ENCODE measurements around the gene EEF1B2.
"Not testable (repeated sequence)": the region's sequence is repeated elsewhere in the genome, so short reads cannot be mapped to it uniquely, and the experiment has no call there.

EEF1B2 gene

DNA sequence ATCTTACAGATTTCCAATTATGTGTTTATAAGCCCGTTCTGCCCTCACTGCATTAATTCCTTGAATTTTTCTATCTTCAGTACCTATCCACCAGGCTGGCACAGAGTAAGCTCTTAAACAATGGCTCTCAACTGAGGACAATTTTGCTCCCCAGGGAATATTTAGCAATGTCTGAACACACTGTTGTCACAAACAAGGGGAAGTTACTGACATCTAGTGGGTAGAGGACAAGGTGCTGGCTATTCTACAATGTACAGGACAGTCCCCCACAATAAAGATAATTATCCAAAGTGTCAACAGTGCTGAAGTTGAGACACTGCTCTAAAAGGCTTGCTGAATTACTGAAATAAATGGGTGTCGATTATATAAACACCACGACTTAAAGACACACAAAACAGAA is 5.5 kb upstream of the EEF1B2 start:
- TF ChIP-seq POLR2A (IDR thresholded peaks at IDR 0.05; ENCODE audit: low read depth, low read length) = no peak
- no peak for FAIRE-seq
- no peak for DNase-seq (ENCODE audit: insufficient read length, low spot score)

DNA sequence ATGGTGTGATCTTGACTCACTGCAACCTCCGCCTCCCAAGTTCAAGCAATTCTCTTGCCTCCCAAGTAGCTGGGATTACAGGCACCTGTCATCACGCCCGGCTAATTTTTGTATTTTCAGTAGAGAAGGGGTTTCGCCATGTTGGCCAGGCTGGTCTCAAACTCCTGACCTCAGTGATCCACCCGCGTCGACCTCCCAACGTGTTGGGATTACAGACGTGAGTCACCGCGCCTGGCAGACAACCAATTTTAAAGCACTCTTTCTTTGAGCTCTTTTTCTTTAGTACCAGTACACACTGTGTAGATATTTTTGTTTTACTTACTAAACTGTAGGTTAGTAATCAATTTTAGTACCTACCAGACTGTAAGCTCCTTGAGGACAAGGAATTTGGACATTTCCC is 2.7 kb upstream of the EEF1B2 start:
- DNase-seq (ENCODE audit: insufficient read length, low spot score); FAIRE-seq: not testable (repeated sequence)

GRCh38 chr2:206158563-206159345 is 941 bp upstream of the EEF1B2 start:
- DNase-seq (ENCODE audit: insufficient read length, low spot score) = no peak
- no peak for TF ChIP-seq POLR2A (IDR thresholded peaks at IDR 0.05; ENCODE audit: low read depth, low read length)
- no peak for FAIRE-seq

DNA sequence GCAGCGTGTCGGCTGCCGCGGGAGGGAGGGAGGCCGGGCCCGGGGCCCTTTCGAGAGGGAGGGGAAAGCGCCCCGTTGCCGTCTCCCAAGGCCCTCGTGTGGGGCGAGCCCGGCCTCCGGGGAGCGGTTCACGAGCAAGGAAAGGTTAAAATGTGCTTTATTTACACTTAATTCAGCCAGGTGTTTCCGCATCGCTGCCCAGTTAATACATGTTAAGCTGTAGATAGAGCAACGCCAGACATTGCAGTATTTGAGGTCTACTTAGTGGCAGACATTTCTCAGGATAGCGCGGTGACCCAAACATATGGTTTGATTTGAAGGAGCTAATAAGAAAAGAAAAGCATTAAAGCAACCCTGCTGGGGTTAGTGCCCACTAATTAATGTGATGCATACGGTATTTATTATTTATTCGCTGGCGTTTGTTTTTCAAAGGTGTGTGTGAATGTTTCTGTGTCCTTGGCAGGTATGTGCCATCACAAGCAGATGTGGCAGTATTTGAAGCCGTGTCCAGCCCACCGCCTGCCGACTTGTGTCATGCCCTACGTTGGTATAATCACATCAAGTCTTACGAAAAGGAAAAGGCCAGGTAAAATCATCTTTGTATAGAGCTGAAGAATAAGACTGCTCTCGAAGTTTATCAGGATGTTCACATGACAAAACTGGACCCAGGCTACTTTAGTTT is 571 bp downstream of the EEF1B2 start:
- FAIRE-seq = no peak
- no peak for TF ChIP-seq POLR2A (IDR thresholded peaks at IDR 0.05; ENCODE audit: low read depth, low read length)
- DNase-seq (ENCODE audit: insufficient read length, low spot score) = peak; percentile 30

- FAIRE-seq (no peak), DNase-seq (ENCODE audit: insufficient read length, low spot score) (no peak)
- no peak for TF ChIP-seq POLR2A (IDR thresholded peaks at IDR 0.05; ENCODE audit: low read depth, low read length)
Measured at GRCh38 chr2:206160807-206161179, 1.1 kb downstream of the EEF1B2 start.

DNA sequence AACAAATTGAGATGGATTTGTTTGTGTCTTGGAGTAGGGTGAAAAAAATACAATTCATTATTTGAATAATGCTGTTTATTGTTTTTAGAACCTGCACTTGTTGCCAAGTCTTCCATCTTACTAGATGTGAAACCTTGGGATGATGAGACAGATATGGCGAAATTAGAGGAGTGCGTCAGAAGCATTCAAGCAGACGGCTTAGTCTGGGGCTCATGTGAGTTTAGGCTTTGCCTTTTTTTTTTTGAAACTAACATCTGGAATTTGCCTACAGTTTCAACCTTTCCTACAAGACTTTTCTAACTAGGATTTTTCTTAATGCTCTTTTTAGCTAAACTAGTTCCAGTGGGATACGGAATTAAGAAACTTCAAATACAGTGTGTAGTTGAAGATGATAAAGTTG is 2.7 kb downstream of the EEF1B2 start:
- FAIRE-seq; DNase-seq (ENCODE audit: insufficient read length, low spot score): not testable (repeated sequence)

- DNase-seq (ENCODE audit: insufficient read length, low spot score) (no peak), FAIRE-seq (no peak)
- no peak for TF ChIP-seq POLR2A (IDR thresholded peaks at IDR 0.05; ENCODE audit: low read depth, low read length)
Measured at GRCh38 chr2:206163251-206163880, 3.7 kb downstream of the EEF1B2 start.

- no peak for TF ChIP-seq POLR2A (IDR thresholded peaks at IDR 0.05; ENCODE audit: low read depth, low read length)
- DNase-seq (ENCODE audit: insufficient read length, low spot score) (no peak), FAIRE-seq (no peak)
Measured at GRCh38 chr2:206164261-206164862, 4.7 kb downstream of the EEF1B2 start.

- not testable (repeated sequence) for FAIRE-seq; DNase-seq (ENCODE audit: insufficient read length, low spot score)
Measured at GRCh38 chr2:206168230-206168629, 8.5 kb downstream of the EEF1B2 start.

DNA sequence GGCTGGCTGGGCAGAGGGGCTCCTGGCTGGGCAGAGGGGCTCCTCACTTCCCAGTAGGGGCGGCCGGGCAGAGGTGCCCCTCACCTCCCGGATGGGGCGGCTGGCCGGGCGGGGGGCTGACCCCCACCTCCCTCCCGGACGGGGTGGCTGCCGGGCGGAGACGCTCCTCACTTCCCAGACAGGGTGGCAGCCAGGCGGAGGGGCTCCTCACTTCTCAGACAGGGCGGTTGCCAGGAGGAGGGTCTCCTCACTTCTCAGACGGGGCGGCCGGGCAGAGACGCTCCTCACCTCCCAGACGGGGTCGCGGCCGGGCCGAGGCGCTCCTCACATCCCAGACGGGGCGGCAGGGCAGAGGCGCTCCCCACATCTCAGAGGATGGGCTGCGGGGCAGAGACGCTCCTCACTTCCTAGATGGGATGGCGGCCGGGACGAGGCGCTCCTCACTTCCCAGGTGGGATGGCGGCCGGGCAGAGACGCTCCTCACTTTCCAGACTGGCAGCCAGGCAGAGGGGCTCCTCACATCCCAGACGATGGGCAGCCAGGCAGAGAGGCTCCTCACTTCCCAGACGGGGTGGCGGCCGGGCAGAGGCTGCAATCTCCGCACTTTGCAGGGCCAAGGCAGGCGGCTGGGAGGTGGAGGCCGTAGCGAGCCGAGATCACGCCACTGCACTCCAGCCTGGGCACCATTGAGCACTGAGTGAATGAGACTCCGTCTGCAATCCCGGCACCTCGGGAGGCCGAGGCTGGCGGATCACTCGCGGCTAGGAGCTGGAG is 12.1 kb downstream of the EEF1B2 start:
- not testable (repeated sequence) for DNase-seq (ENCODE audit: insufficient read length, low spot score); FAIRE-seq

DNA sequence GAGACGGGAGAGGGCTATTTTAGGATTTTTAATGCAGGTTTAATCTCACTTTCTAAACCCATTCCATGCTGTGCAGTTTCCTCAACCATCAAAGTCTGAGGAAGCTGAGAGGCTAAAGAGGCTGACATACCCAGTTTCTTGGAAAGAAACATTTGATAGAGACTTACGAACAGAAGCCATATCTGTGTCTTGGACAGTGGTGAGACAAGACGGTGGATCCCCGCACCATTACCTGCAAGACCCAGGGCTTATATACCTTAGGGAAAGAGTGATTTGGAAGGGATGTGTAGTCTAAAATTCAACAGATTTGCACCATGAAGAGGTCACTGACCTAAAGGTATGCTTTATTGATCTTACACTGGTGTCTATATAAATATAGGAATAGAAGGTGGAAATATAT is 13.5 kb downstream of the EEF1B2 start:
- DNase-seq (ENCODE audit: insufficient read length, low spot score) (no peak), FAIRE-seq (no peak)
- no peak for TF ChIP-seq POLR2A (IDR thresholded peaks at IDR 0.05; ENCODE audit: low read depth, low read length)

DNA sequence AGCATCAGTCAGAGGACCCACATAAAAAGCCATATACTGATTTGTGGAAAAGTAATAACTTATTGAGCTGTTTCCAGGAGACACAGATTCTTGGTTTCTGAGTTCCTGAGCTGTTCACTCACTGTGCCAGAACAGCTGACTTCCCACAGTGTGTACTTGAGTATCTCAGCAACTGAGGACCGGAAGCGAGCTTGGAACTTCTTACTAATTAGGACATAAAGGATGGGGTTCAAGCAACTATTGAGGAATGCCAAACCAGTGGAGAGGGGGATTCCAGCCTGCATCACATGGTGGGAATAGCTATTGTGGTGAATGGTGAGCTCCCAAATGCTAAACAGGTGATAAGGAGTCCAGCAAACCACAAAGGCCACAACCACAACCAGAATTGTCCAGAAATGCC is 16.4 kb downstream of the EEF1B2 start:
- TF ChIP-seq POLR2A (IDR thresholded peaks at IDR 0.05; ENCODE audit: low read depth, low read length) = no peak
- DNase-seq (ENCODE audit: insufficient read length, low spot score) (no peak), FAIRE-seq (no peak)

DNA sequence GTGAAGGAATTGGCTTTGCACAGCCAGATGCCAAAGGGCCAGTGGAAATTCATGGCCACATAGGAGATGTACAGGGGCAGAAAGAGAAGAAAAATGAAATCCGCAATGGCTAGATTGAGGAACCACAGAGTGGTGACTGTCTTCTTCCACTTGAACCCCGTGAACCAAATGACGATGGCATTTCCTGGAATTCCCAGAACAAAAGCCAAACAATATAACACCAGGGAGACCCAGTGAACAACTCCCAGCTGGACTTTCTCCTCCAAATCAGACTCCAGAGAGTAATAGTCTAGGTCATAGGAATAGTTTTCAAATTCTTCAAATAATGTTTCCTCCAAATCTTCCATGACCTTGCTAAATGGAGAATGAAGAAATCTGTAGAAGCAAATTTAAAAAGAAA is 17.2 kb downstream of the EEF1B2 start:
- DNase-seq (ENCODE audit: insufficient read length, low spot score) (no peak), FAIRE-seq (no peak)
- TF ChIP-seq POLR2A (IDR thresholded peaks at IDR 0.05; ENCODE audit: low read depth, low read length) = no peak

DNA sequence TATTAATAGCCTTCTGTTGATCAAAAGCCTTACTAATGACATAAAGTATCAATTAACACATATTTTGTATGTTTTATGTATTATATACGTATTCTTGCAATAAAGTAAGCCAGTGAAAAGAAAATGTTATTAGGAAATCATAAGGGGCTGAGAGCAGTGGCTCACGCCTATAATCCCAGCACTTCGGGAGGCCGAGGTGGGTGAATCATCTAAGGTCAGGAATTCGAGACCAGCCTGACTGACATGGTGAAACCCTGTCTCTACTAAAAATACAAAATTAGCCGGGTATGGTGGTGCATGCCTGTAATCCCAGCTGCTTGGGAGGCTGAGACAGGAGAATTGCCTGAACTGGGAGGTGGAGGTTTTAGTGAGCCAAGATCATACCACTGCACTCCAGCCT is 21.8 kb downstream of the EEF1B2 start:
- FAIRE-seq; DNase-seq (ENCODE audit: insufficient read length, low spot score): not testable (repeated sequence)

All from H54 (cell line).